ENCODE measurements around the gene CLDN20.
"Not testable (repeated sequence)": the region's sequence is repeated elsewhere in the genome, so short reads cannot be mapped to it uniquely, and the experiment has no call there.

Gene CLDN20

DNA sequence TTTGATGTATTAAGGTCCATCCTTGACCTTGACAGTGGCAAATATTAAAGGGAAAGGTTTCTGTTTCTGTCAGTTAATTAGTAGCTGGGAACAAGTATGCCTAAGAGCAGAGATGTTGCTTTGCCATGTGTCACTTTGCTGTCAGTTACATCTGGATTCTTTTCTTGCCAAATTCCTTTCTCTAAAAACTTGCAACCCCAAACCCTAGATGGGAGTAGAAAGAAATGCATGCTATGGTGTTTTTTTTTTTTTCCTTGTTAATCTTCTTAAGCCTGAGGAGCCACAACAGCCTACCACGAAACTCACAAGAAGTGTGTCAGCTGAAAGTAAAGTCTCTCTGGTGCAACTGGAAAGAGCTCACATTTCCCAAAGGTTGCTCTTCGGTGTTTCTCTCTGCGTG lies 18.0 kb upstream of the CLDN20 start:
- no peak for DNase-seq

DNA sequence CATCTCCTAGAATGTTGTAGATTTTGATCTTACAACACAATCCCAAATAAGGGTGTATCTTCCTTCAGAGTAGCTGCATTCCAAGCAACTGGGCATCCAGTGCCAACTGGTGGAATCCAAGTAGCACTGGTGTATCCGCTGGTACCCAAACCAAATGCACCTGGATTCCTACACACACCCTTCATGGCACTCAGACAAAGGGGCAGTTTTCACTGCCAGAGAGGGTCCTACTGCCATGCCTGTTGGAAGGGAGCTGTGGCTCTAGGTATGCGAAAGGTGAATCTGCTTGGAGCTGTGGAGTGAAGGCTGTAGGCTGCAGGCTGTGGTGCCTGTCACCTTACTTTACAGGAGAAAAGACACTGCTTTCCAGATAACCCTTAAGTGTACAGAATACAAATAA lies 17.0 kb upstream of the CLDN20 start:
- DNase-seq: no peak

DNA sequence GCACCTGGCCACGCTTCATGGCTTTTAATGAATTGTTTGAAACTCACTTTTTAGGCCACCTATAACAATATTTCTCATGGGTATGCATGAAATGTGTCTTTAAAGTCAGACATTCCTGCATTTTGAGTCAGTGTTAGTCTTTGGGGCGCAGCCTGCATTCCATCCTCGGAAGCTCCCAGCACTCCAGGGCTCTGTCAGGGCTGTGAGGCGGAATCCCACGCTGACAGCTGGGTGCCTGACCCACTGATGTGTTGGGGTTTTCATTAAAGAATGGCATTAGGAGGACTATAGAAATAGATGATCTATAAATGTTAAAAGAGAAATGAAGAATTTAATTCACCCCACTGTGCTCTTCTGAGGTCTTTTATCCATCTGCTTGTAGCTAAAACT lies 16.2 kb upstream of the CLDN20 start:
- DNase-seq: no peak

DNA sequence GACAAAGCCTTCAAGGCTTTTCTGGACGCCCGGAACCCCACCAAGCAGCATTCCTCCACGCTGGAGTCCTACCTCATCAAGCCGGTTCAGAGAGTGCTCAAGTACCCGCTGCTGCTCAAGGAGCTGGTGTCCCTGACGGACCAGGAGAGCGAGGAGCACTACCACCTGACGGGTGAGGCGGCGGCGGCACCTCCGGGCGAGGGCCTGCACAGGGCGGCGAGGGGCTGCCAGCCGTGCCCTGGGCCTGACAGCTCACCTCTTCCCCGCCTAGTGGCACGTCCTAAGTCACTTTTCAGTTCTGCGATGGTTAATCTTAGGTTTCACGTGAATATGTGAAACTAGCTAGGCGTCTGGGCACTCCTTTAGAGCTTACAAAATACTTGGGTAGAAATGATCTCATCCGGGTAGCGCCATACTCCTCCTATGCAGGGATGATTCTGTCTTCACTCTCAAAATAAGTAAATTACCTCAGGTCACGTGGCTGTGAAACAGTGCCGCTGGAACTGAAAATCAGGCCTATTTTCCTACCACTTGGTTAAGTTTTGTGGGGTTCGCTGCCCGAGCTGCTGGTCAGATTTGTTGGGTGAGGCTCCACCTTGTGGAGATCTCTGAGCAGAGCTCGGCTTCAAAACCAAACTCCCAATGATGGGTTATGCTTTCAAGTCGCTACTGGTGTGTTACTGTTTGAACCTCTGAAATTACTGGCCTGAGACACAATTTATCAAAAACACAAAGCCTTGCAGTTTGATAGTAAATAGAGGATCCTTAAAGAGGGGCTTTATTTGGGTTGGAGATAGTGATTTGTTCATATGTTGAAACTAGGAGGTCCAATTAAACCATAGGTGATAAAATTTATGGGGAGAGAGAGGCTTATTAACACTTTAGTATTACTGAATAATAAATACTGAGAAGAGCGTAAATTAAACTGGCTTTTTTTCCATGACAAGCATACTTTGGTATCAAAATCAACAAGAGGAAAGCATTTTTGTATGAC lies 15.5 kb upstream of the CLDN20 start:
- DNase-seq: no peak

DNA sequence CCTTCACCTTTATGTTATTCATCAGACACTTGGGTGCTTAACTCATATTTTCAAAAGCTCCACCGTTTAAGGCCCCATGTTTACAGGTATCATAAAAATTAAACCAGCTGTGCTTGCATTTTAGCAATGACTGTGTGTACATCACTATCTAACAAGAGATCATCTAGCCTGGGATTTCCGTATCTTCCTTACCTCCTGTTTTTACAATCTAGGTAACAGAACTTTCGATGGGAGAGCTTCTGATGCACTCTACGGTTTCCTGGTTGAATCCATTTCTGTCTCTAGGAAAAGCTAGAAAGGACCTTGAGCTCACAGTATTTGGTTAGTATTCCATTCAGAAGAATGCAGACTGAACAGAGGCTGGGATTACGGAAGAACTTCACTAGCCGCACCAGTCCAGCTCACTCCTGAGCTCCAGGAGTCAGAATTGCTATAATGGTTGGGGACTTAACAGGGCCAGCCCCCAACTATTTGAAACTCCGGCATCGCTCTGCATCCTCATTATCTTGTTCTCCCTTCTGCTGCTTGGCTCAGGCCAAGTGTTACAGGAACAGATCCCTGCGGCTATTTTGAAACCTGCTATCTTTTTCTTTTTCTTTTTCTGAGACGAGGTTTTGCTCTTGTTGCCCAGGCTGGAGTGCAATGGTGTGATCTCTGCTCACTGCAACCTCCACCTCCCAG lies 13.0 kb upstream of the CLDN20 start:
- no peak for DNase-seq

DNA sequence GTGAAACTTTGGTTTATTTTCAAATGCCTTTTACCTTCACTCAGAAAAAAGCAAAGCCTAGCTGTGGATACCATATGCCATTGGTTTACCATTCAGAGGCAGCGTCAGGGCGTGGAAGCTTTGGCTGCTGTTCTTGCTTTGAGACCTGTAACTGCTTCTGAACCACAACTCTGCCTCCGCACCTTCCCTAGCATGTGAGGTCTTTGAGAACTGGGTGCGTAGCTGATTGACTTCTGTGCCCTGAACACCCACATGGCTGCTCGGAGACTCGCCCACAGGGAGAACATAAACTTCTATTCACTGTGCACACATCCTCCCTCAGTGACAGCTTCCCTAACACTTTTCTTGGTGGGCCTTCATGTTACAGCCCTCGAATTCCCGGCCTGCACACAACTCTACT lies 11.2 kb upstream of the CLDN20 start:
- no peak for DNase-seq

DNA sequence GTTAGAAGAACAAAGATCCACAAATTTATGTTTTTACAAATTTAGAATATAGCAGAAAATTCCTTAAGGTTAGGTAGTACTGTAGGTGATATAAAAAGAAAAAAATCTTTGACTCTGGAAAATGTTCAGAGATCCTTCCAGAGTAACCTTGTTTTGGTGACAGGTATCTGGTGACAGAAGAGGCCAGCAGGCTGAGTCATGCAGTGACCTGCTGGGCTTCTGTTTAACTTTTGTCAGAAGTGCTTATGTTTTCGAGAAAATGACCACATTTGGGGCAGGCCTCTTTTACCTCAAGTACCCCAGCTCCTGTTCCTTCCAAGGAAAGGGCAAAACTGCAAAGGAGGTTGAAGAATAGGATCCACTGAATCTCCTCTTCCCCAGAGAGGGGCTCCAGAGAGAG lies 10.5 kb upstream of the CLDN20 start:
- DNase-seq: no peak

DNA sequence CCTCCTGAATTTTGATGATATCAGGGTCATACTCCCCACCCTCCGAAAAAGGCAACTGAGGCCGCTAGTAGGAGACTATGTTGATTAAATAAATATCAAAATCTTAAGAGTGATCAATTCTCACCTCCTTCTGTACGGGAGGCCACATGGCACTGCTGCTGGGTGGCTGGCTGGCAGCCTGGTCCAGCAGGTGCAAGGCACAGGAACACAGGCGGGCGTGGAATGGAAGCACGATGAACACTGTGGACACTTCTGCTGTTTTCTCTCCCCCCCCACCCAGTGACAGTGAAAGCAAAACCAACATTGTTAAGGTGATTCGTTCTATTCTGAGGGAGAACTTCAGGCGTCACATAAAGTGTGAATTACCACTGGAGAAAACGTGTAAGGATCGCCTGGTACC lies 9.7 kb upstream of the CLDN20 start:
- DNase-seq: no peak

DNA sequence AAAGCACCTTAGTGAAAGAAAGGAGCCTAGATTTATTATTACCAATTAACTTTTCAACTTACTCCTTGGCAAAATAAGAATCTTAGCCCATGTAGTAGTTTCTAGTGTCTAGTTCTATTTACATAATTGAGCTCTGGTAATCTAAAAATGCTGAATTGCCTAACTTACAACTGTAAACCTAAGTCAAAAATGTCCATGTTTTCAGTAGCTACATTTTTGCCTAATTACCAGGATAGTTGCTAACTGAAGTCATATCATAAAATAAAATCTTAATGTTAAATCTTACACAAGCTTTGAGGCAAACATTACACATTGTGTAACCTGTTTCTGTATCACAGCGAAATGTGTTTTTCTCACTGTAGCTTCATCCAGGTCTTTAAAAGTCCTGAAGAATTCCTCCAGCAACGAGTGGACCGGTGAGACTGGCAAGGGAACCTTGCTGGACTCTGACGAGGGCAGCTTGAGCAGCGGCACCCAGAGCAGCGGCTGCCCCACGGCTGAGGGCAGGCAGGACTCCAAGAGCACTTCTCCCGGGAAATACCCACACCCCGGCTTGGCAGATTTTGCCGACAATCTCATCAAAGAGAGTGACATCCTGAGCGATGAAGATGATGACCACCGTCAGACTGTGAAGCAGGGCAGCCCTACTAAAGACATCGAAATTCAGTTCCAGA lies 7.6 kb upstream of the CLDN20 start:
- no peak for DNase-seq

DNA sequence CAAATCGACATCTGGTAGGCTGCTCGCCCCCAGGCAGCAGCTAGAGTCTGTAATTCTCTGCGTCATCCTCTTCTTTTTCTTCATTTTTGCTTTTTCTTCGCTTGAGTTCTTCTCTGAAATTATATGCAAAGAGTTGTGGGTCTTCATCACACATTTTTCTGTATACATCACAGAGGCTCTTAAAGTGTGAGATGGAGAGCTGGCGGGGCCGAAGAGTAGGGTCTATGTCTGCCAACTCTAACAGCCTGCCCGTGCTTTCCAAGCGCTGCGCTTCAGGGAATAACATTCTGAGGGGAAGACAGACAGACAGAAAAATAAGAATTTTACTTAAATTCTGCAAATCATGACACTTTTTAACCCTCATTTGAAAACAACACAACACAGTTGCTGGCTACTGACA lies 6.0 kb upstream of the CLDN20 start:
- no peak for DNase-seq

DNA sequence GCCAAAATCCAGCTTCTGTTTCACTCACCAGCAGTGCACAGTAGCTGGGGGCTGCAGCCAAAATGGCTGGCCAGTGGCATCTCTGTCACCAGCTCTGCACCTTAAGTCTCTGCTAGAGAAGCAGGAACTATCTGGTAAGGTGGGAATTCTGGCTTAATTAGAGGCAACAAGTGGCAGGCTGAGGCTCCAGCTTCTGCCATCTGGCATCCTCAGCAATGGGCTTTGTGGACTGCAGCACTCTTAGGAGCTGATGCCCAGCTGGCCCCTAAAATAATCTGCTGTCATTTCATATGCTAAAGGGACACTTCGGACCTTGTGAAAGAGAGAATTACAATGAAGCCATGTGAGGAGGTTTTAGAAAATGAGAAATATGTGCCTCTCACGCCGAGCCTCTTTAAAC lies 4.6 kb upstream of the CLDN20 start:
- DNase-seq: no peak

DNA sequence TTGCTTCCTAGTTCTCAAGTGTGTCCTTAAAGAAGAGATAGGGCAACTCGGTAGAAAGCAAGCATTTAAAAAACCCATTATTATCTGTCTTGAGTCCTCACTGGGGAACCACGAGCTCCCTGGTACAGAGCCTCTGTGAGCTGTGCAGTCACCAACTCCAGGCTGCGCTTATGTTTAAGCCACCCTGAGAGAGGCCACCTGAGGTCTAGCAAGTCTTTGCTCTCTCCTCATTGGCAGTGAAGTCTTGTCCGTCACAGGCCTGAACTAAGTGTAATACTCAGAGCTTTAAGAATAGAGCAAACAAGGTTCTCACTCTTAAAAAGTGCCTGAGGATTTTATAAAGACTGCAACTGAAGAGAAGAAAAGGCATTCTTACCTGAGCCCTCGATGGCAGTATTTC lies 3.9 kb upstream of the CLDN20 start:
- DNase-seq: no peak

DNA sequence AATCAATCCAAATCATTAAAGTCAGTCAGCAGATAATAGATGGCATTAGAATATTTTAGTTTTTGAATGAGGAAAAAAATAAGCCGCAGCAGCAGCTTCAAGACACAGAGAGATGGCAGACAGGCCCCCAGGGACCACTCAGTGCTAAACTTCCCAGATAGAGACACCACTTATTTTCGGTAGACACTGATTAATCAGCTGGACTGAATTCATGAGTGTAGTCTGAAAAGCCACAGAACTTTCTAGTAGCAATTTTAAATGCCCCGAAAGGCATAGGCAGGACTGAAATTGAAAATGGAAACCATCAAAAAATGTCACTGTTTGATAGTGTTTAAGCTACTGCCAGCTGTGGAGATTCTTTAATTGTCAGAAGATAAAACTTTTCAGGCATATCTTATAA lies 3.1 kb upstream of the CLDN20 start:
- no peak for DNase-seq

DNA sequence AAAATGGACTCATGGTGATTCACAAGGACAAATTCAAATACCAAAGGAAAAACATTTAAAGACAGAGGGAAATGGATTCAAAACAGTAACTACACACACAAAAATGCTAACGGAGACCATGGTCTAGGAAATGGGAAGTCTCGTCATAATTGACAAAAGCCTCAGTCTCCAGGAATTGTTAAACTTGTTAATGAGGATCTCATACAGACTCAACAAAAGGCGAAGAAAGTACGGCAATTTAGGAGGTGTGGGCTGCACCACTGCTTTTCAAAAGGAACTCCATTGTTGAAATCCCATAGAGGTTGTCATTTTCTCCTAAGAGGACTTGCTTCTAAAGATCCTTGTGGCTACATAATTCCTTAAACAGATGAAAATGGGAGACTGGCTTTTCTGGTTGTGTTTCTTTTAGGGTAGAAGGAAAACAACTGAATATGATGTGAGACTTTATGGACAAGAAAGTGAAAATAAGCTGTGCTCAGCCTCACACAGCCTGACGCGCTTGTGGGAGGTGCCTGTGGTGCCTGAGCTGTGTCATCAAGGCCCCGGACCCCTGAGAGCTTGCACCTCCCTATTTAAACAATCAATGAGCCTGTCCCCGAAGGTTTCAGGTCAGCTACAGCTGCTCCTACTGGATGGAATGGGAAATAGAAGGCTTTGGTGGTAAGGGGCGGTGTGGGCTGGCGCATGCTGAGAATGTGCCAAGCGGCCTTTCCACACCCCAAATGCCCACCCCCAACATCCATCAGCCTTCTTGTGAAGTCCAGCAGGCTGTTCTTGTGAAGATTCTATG lies 2.5 kb upstream of the CLDN20 start:
- no peak for DNase-seq

DNA sequence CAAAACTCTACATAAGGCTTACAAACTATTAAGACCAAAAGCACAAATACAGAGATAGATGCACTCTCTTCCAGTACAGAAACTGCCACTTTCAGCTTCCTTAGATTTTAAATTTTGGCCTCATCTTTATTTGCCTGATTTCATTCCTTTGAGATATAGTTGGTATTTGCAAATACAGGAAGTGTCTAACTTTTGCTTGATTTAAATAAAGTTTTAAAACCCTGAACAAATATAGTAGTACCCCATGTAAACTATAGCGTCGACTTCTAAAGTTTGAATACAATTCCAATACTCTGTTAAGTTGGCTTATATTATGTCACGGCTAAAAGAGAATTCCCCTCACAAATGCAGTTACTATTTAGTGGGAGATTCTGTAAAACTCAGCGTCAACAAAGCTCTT lies 1.2 kb upstream of the CLDN20 start:
- no peak for DNase-seq

DNA sequence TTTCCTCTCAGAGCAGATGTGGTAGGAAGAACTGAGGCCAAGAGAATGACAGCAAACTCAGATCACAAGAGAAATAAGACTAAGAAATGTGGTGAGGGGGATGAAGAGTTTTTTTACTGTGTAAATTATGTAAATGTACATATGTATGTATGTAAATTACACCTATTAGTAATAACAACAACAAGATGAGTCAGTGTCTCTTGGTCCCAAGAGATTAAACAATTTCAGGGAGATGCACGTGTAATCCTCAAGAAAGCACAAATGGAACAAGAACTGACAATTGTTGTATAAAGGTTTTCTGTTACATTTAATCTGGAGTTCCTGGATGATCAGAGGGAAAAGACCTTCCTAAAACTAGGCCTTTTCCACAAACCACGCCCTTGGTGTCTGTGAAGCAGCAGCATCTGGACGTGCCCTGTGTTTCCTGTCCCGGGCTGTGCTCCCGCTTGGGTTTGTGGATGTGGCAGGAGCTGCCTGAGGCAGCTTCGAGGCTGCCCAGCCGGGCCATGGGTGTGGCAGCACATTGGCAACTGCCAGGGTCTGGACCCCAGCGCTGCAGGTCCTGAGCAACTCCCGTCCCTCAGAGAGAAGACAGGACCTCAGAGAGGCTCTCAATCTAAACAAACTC lies 994 bp downstream of the CLDN20 start:
- no peak for DNase-seq

DNA sequence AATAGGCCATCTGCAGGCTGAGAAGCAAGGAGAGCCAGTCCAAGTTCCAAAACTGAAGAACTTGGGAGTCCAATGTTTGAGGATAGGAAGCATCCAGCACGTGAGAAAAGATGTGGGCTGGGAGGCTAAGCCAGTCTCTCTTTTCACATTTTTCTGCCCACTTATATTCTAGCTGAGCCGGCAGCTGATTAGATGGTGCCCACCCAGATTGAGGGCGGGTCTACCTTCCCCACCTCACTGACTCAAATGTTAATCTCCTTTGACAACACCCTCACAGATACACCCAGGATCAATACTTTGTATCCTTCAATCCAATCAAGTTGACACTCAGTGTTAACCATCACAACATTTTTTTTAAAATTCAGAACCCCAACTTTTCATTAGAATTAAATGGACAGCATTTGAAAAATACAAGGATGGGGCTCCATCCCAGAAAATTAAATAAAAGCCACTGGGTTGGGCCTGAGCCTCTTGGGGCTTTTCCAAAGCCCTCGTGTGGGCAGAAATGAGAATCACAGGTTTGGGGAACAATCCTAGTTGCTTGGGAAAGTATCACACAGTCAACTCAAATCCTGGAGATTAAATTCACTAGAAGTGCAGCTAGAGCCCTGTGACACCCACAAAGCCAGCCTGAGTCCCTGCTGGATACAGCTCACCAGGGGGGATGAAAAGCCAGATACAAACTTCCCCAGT lies 2.2 kb downstream of the CLDN20 start:
- no peak for DNase-seq

DNA sequence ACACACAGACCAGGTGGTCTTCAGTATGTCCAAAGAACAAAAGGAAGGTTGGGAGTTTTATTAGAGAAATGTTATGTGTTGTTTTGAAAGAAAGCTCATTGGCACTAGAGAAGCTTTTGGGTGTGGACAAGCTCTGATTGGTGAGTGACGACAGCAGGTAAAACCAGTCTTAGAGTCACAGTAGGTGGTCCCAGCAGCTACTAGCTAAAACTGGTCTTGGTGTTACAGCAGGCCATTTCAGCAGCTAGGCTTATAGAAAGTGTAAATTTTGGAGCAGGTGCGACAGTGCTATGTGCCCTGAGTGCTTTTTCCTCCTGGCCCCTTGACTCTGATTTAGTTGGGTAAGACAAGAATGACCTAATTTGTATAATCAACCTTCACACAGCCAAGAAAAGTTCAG lies 3.6 kb downstream of the CLDN20 start:
- DNase-seq: no peak

DNA sequence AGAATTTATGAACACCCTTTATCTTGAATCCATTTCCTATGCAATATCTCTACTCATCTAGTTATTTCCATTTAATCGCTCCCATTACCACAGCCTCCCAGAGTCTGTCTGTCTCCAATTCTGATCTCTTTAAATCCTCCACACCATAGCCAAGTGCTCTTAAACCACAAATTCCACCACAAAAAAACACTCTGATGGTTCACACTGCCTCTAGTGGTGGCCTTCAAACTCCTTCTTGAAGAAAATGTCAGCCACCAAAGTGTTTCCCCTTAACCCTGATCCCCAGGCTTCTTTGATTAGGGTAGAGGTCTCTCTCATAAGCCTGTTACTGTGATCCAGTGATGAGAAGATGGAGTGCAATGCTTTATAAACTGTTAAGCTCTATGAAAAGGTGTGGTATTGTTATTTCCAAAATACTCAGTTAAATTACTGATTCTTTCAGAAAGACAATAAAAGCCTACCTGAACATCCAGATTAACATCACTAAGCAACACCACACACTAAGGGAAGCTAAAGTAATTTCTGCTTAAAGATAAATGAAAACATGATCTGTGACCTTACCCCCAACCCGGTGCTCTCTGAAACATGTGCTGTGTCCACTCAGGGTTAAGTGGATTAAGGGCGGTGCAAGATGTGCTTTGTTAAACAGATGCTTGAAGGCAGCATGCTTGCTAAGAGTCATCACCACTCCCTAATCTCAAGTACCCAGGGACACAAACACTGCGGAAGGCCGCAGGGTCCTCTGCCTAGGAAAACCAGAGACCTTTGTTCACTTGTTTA lies 4.5 kb downstream of the CLDN20 start:
- not testable (repeated sequence) for DNase-seq

DNA sequence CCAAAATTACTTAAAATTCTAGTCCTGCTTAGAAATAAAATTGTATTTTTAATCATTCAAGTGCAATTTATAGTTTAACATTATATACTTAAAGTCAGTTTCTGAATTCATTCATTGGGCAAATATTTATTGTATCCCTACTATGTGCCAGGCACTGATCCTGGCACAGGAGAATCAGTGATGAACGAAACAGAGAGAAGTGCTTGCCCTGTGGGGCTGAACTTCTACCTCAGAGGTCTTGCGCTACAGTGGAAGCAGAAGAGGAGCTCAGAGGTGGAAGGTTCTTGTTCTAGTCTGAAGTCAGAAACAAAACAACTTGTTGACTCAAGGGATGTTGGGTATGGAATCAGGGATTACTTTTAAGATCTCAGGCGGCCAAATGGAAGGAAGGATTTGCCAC lies 6.0 kb downstream of the CLDN20 start:
- no peak for DNase-seq

DNA sequence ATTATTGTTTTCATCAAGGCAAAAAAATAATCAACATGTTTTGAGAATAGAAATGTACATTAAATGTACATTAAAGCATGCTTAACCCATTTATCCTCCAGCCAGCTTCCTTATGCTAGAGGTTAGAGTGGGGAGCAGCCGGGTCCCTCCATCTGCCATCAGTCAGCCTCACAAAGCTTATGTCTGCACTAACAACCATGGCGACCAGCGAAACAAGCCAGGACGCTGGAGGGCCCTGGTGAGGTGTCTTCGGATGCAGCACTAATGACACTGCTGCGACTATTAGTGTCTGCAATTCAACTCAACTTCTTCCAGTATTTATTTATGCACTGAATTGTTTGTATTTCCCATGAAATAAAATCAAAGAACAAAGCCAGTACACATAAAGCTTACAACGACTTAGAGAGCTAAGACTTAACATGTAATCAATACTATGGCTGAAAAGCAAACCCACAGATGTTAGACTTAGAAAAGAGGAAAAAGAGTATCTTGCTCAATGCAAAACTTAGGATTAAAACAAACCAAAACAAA lies 6.8 kb downstream of the CLDN20 start:
- no peak for DNase-seq
